IMR-90 (cell line): Measurements from ENCODE around the gene ZNF534. TPM values are rescaled to one million over a fixed set of nuclear protein-coding genes. Genes with fewer than 3 reads are reported as not detected.
"Not testable (repeated sequence)": the region's sequence is repeated elsewhere in the genome, so short reads cannot be mapped to it uniquely, and the experiment has no call there.

Source experiments
- ATAC-seq: fragments of 200-7000 bp; cut with Tn5 transposase; 2 replicates; pipeline ENCODE4 v1.9.1; 2020; ENCODE audit warnings: low read depth, mild to moderate bottlenecking, moderate library complexity
- BruUV-seq: library from RNA; stranded (reverse); fragments of 400-500 nt; replicated peaks from 2 replicates; lab custom pipeline; 2021; lab: Mats Ljungman, UMichigan
- CTCF ChIA-PET: fragments of 300-600 bp; formaldehyde crosslinking; extraction: SDS; loops from one replicate; lab custom pipeline; 2021; ENCODE audit warnings: antibody characterized with exemption; lab: Yijun Ruan, JAX
- POLR2A ChIA-PET: fragments of 300-600 bp; sonication (Branson Sonifier 250); formaldehyde crosslinking; loops from one replicate; lab custom pipeline; 2022; ENCODE audit warnings: antibody characterized with exemption; ENCODE audit not compliant: unreplicated experiment; lab: Charles Lee
- DNase-seq: peaks from one replicate; pipeline ENCODE4 v3.0.0; 2013
- H2AFZ ChIP-seq: replicated peaks from 2 replicates; pipeline ENCODE3; 2013; ENCODE audit warnings: low read length, mild to moderate bottlenecking; ENCODE audit not compliant: poor library complexity
- H2AK5ac ChIP-seq: 2 replicates; pipeline ENCODE4 v1.6.1; 2013; ENCODE audit warnings: low read depth, low read length, inconsistent platforms
- H2AK9ac ChIP-seq: replicated peaks from 2 replicates; pipeline ENCODE3; 2013; ENCODE audit warnings: mild to moderate bottlenecking, low read depth, low read length, moderate library complexity; ENCODE audit not compliant: poor library complexity
- H2BK120ac ChIP-seq: 2 replicates; pipeline ENCODE4 v1.6.1; 2013; ENCODE audit warnings: low read depth, low read length, inconsistent platforms
- H2BK15ac ChIP-seq: 3 replicates; pipeline ENCODE4 v1.6.1; 2013; ENCODE audit warnings: low read depth, low read length, inconsistent platforms
- H2BK20ac ChIP-seq: 2 replicates; pipeline ENCODE4 v1.6.1; 2013; ENCODE audit warnings: low read depth, mild to moderate bottlenecking, inconsistent platforms, low read length, moderate library complexity
- H2BK5ac ChIP-seq: 2 replicates; pipeline ENCODE4 v1.6.1; 2013; ENCODE audit warnings: mild to moderate bottlenecking, low read depth, low read length, inconsistent platforms; ENCODE audit not compliant: poor library complexity, severe bottlenecking
- H3K14ac ChIP-seq: replicated peaks from 2 replicates; pipeline ENCODE4 v1.6.1; 2013; ENCODE audit warnings: low read depth, low read length, inconsistent platforms
- H3K18ac ChIP-seq: 2 replicates; pipeline ENCODE4 v1.6.1; 2013; ENCODE audit warnings: low read depth, low read length, control low read depth
- H3K23ac ChIP-seq: 2 replicates; pipeline ENCODE4 v1.6.1; 2013; ENCODE audit warnings: low read depth, low read length, inconsistent platforms
- H3K27ac ChIP-seq: 2 replicates; pipeline ENCODE4 v1.5.1; 2013; ENCODE audit warnings: mild to moderate bottlenecking, control low read depth, low read length; ENCODE audit not compliant: insufficient read depth
- H3K27me3 ChIP-seq: 2 replicates; pipeline ENCODE4 v1.6.1; 2013; ENCODE audit warnings: low read length; ENCODE audit not compliant: control insufficient read depth, insufficient read depth
- H3K36me3 ChIP-seq: 2 replicates; pipeline ENCODE4 v1.6.1; 2013; ENCODE audit warnings: low read length, mixed read lengths; ENCODE audit not compliant: control insufficient read depth, insufficient read depth
- H3K4ac ChIP-seq: 2 replicates; pipeline ENCODE4 v1.6.1; 2013; ENCODE audit warnings: low read depth, low read length, inconsistent platforms
- H3K4me1 ChIP-seq: 2 replicates; pipeline ENCODE4 v1.6.1; 2013; ENCODE audit warnings: low read length, mixed read lengths; ENCODE audit not compliant: control insufficient read depth, insufficient read depth
- H3K4me2 ChIP-seq: 2 replicates; pipeline ENCODE4 v1.6.1; 2013; ENCODE audit warnings: low read depth, mild to moderate bottlenecking, control low read depth, low read length, moderate library complexity
- H3K4me3 ChIP-seq: 2 replicates; pipeline ENCODE4 v1.5.1; 2013; ENCODE audit warnings: low read depth, mild to moderate bottlenecking, control low read depth, low read length, moderate library complexity; ENCODE audit not compliant: insufficient read depth
- H3K56ac ChIP-seq: 2 replicates; pipeline ENCODE4 v1.6.1; 2013; ENCODE audit warnings: low read length, inconsistent platforms; ENCODE audit not compliant: insufficient read depth; ENCODE audit errors: extremely low read depth
- H3K79me1 ChIP-seq, 2 experiments: 2 replicates each; pipeline ENCODE4 v1.6.1; 2013; ENCODE audit warnings: low read length in 2 of 2, inconsistent platforms in 1 of 2, low read depth in 1 of 2
- H3K9ac ChIP-seq: 2 replicates; pipeline ENCODE4 v1.6.1; 2013; ENCODE audit warnings: low read depth, low read length, control low read depth
- H3K9me1 ChIP-seq: 2 replicates; pipeline ENCODE4 v1.6.1; 2013; ENCODE audit warnings: low read length, inconsistent platforms; ENCODE audit not compliant: insufficient read depth
- H3K9me3 ChIP-seq: 2 replicates; pipeline ENCODE4 v1.6.1; 2013; ENCODE audit warnings: low read length; ENCODE audit not compliant: control insufficient read depth, insufficient read depth
- H4K20me1 ChIP-seq: 2 replicates; pipeline ENCODE4 v1.6.1; 2013; ENCODE audit warnings: low read length, inconsistent platforms; ENCODE audit not compliant: insufficient read depth
- H4K5ac ChIP-seq: 2 replicates; pipeline ENCODE4 v1.6.1; 2013; ENCODE audit warnings: mild to moderate bottlenecking, low read depth, low read length, control low read depth
- H4K8ac ChIP-seq, 2 experiments: 2 replicates each; pipeline ENCODE4 v1.6.1; 2013; ENCODE audit warnings: low read depth in 2 of 2, low read length in 2 of 2, control low read depth in 1 of 2, inconsistent platforms in 1 of 2
- H4K91ac ChIP-seq: 2 replicates; pipeline ENCODE4 v1.6.1; 2013; ENCODE audit warnings: low read depth, low read length, inconsistent platforms; ENCODE audit not compliant: insufficient read depth
- WGBS, 2 experiments: methylation state at CpG; one replicate each; pipeline versions ENCODE4 v1.1.5 to v1.1.7; 2013; ENCODE audit warnings: missing lambda C conversion rate in 2 of 2; ENCODE audit not compliant: insufficient read length in 1 of 2; ENCODE audit errors: extremely low coverage in 2 of 2; 5-methylcytosine and 5-hydroxymethylcytosine counted together
- dilution Hi-C: fragments of 300-500 bp; cut with HindIII; formaldehyde crosslinking; loops from one replicate; pipeline ENCODE4 v1.14.3; 2018; ENCODE audit warnings: low sequenced_read_pairs; ENCODE audit not compliant: unreplicated experiment
- in situ Hi-C: fragments of 300-500 bp; cut with MboI; formaldehyde crosslinking; loops from 3 replicates; pipeline ENCODE4 v1.14.3; 2019; ENCODE audit warnings: low sequenced_read_pairs, inconsistent platforms, mixed read lengths
- intact Hi-C: fragments of 100-400 bp; cut with micrococcal nuclease; formaldehyde crosslinking; loops from 2 replicates; pipeline ENCODE4 v1.10.0; 2022
- polyA plus RNA-seq, 3 experiments: library from polyadenylated mRNA; depleted of rRNA; stranded (reverse); fragments of >200 nt; gene quantifications; 2 replicates each; pipeline ENCODE4 v1.2.3, GENCODE V29; 2012; ENCODE audit warnings: low replicate concordance in 1 of 3
- total RNA-seq: library from RNA; depleted of rRNA; stranded (reverse); fragments of >200 nt; gene quantifications from 2 replicates; pipeline ENCODE4 v1.2.3, GENCODE V29; 2012

ZNF534 gene
- total and polyA plus RNA-seq, 2 of the 4 experiments (the other 2 are of a cell fraction): not detected

GRCh38 chr19:52500474-52500873, 71.5 kb downstream of the ZNF534 start:
- no CpG with 5 or more reads among the region's 3 CpGs for WGBS, 2 experiments
- H3K4me3 ChIP-seq, H2BK15ac ChIP-seq, H2AFZ ChIP-seq, BruUV-seq, H3K9ac ChIP-seq, H2BK5ac ChIP-seq, in situ Hi-C loops, H2AK9ac ChIP-seq, CTCF ChIA-PET, H3K79me1 ChIP-seq, H2BK20ac ChIP-seq, H3K56ac ChIP-seq, dilution Hi-C loops, H3K18ac ChIP-seq, H3K36me3 ChIP-seq, DNase-seq, H3K4me2 ChIP-seq, H4K91ac ChIP-seq, H3K4ac ChIP-seq, H4K5ac ChIP-seq, H3K4me1 ChIP-seq, H2BK120ac ChIP-seq, H2AK5ac ChIP-seq, H3K9me1 ChIP-seq, ATAC-seq, H3K27me3 ChIP-seq, H3K23ac ChIP-seq, intact Hi-C loops, H3K27ac ChIP-seq, H4K20me1 ChIP-seq, H3K14ac ChIP-seq, POLR2A ChIA-PET, H4K8ac ChIP-seq: not testable (repeated sequence)
- peaks cover 24% of the 10 kb centered on the region for H3K9me3 ChIP-seq

DNA sequence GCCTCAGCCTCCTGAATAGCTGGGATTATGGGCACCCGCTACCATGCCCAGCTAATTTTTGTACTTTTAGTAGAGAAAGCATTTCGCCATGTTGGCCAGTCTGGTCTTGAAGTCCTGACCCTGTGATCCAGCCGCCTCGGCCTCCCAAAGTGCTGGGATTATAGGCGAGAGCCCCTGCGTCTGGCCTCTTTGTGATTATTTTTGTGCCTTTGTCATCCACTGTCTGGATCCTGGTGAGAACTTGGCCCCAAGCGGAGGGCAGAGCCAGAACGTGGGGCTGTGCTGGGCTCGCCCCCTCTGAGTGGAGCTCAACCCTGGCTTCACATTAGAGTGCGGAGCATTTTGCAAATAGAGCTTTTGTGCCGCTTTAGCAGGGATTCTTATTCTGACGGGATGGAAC, 72.0 kb downstream of the ZNF534 start:
- BruUV-seq, H2BK20ac ChIP-seq, H3K36me3 ChIP-seq, CTCF ChIA-PET, H2BK15ac ChIP-seq, in situ Hi-C loops, H2BK5ac ChIP-seq, H4K91ac ChIP-seq, H4K20me1 ChIP-seq, dilution Hi-C loops, H2AK5ac ChIP-seq, POLR2A ChIA-PET, H3K27me3 ChIP-seq, H3K23ac ChIP-seq, H4K5ac ChIP-seq, H2AFZ ChIP-seq, H3K79me1 ChIP-seq, H3K4me1 ChIP-seq, intact Hi-C loops, H3K27ac ChIP-seq, H4K8ac ChIP-seq, H3K9me1 ChIP-seq, H3K56ac ChIP-seq, H2BK120ac ChIP-seq, H3K4me3 ChIP-seq, H3K4me2 ChIP-seq, ATAC-seq, H3K4ac ChIP-seq, H3K14ac ChIP-seq, DNase-seq, H2AK9ac ChIP-seq, H3K18ac ChIP-seq, H3K9ac ChIP-seq: not testable (repeated sequence)
- WGBS, 2 experiments: 80% methylated on average over 9 of the region's 12 CpGs; no CpG with 5 or more reads in 1 of the 2 experiments
- H3K9me3 ChIP-seq: peaks cover 27% of the 10 kb centered on the region
